DMS 273 (cell line): Measurements from ENCODE around the gene IGFBP3.

ENCODE experiments used
- DNase-seq: peaks from one replicate; lab custom pipeline; 2025; ENCODE audit not compliant: unreplicated experiment; lab: John Stamatoyannopoulos, UW

Gene IGFBP3

DNA sequence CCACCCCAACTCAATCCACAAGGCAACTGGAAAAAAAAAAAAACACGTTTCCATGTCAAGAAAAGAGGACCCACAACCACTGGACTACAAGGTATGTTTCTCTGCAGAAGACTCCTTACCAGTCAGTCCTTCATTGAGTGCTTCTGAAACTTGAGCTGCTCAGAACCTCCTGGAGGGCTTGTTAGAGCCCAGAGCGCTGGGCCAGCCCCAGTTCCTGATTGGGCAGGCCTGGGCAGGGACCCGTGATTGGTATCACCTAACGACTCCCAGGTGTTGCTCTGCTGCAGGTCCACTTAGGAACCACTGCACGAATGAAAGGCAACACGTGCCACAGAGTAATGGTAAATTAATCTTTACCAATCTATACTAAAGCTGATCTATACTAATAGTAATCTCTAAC, 47.7 kb downstream of the IGFBP3 start:
- DNase-seq, result no peak

DNA sequence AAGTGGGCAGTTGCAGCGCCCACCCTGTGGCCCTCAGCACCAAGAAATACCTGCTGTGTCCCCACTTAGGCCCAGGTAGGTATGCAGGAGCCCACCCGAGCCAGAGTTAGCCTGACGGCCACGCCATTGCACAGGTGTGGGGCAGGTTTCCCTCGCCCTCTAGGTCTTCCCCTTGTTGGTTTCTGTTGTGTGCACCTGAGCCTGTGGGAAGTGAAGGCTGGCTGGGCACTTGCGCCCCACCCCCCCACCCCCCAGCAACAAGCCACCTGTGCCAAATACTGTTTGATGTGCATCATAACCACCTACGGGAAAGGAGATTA, 48.1 kb downstream of the IGFBP3 start, which contains the start of gene CCDC201:
Gene CCDC201, minus strand, starts transcription at position 48 of the 320 bp plus-strand sequence. CDS start 75 bp downstream, outside the sequence.
- no peak for DNase-seq

DNA sequence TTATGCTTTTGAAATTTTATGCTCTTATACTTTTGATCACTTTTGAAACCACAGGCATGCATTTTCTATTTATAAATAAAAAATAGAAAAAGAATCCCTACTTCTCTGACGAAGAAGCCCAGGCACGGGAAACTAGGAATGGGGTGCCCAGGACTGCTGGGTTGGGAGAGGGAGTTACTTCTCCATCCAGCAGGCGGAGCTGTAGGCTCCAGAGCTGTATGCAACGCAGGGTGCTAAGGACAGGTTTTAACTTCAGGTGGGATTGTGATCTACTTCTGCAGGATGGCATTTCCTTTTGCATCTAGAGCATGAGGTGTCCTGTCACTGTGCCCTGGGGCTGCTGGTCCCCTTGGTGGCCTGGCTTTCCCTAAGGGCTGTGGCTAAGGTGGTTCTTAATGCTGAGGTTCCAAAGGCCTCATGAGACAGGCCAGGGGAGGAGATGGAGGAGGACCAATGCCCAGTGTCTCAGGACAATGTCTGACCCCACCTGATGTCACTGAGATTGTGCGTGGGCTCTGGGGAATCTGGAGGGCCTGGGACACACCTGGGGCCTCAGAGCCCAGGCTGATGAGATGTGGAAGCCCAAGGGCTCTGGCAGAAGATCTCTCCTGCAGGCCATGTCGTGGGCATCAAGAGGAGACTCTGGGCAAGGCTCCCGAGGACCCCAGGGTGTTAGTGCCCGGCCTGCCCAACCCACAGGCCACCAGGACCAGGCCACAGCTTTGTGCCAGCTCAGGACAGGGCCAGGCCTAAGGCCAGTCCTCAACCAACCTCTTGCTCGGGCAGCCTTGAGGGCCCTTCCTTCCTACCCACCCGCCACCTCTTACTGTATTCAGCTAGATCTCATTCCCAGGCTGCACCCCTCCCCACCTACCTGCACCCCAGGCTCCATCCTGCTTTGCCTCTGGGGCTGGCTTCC, 48.7 kb downstream of the IGFBP3 start:
- DNase-seq, result peak; percentile 37

DNA sequence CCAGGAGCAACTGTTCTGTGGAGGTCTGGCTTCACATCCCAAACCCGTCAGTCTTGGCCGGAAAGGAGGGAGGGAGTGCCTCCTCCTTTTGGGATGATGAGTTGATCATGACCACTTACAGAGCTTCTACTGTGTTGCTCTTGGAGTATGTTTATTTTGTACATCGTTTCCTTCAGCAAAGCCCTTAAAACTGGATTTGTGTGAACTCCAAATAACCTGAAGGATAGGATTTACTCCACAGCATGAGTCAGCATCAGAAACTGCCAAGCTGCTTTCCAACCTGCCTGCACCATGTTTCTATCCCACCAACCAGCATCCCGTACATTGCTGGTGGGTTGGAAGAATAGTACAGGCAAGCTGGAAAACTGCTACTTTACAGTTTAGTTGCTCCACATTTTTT, 51.6 kb downstream of the IGFBP3 start:
- no peak for DNase-seq

DNA sequence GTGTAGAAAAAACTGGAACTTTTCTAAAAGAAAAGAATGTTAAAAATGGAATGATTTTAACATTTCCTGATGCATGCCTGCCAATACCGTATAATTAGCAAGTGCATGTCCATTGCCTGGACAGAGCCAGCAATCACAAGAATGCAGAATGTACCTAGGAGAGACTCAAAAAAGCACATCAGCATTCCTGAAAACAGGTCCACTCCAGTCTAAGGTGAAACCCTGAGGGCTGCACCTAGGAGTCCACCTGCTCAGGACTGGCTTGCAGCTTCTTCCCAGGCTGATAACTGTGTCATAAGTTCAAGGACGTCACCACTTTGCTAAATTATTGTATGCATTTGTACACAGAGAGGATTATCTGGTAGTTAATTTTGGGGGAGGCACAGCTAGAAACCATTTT, 53.6 kb downstream of the IGFBP3 start:
- DNase-seq, result no peak

DNA sequence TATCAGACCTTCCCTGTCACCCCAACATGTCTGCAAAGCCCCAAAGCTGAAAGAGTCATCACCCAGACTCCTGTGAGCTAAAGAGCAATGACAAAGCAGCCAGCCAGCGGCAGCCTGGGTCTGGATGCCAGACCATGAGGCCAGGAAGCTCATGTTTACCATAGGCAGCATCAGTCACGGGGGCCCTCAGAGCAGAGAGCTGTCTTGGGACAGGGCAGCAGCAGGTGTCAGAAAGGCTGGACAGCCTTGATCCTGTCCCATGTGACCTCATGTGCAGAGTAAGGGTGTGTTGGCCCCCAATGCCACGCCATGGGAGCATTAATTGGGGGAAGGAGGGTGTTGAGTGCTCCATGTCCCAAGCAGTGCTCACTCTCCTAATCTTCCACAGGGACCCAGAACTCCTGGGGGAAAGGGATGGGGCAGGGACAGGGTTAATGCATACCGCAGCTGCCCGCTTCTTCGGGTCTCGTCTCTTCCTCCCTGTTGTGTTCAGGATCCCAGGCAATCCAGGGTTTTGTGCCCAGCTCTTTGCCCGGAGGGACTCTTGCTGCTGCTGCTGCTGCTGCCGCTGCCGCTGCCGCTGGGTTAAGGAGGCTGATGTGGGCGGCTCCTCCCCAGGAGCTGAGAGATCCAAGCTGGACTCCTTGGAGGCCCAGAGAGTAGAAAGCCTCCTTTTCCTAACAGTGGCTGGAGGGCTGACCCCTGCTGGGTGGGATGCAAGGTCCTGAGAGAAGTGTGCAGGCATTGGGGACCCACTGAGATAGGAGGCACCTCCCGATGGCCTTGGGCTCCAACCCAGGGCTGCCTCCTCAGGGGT, 55.3 kb downstream of the IGFBP3 start:
- no peak for DNase-seq

DNA sequence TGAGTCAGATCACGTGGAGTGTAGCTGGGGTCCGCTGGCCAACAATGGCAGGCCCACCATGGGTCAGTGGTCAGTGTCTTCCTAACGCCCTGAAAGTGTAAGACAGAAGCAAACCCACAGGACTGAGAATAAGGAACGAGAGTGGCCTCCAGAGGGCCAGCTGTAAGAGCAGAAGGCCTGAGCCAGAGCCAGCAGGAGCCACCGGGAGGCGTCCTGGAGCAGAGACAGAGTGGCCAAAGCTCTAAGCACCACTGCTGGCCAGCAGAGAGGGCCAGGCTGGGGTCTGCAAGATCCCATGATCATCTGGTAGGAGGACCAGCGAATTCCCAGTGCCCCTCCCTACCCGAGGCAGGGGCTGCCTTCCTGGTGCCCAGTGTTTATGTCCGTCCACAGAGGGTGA, 57.4 kb downstream of the IGFBP3 start:
- DNase-seq, result no peak
